Measurements from ENCODE around the gene PTPN12.
A peak's percentile ranks its signal among the peaks of the same experiment; 100 is the strongest.

Gene PTPN12

DNA sequence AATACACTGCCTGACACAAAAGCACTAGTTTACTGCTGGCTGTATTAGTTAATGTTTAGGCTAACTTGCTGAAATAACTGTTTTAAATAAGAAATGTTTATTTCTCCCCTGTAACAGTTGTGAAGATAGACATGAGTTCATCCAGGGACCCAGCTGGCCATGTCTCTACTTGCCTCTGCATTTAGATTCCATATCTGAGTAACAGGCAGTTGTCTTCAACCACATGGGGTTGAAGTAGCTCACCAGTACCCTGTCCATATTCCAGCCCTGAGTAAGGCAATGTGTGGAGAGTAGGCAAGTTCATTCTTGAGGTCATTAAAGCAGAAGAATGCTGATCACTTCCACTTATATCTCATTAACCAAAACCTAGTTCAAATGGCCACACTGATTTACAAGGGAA, 128.1 kb downstream of the PTPN12 start:
- DNase-seq: no peak

DNA sequence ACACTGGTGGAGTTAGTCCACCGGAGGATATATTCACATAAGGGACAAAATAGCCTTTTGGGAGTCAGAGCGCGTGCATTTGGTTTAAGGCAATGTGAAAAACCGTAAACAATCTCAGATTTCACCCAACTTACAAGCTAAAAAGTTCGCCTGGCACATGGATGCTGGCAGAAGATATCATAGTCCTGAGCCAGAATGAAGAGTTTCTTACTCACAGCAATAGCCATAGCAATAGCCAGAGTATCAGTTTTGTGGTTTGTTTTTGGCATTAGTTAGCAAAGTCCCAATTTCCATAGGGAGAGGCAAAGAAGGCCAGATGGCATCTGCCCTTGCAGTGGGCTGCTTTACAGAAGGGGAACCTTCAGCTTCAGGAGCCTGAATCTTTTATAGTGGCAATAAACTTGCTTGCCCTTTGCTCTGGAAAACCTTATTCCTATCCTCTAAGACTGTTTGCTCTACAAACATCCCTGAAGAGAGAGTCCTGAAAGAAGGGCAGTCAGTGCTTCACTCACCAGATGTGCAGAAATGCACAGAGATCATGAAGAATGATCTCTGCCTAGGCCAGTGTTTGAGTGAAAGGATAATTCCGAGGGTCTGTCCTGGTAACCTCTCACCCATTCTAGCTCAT, 130.5 kb downstream of the PTPN12 start:
- no peak for DNase-seq

DNA sequence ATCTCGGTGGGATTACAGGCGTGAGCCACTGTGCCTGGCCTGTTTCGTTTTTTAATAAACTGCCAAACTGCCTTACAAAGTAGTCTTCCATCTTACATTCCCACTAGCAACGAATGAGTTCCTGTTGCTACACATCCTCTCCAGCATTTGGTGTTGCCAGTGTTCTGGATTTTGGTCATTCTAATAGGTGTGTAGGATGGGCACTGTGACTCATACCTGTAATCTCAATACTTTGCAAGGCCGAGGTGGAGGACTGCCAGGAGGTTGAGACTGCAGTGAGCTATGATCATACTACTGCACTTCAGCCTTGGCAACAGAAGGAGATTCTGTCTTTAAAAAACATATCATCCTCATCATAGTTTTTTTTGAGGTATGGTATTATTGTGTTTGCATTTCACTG, 137.8 kb downstream of the PTPN12 start:
- no peak for DNase-seq

DNA sequence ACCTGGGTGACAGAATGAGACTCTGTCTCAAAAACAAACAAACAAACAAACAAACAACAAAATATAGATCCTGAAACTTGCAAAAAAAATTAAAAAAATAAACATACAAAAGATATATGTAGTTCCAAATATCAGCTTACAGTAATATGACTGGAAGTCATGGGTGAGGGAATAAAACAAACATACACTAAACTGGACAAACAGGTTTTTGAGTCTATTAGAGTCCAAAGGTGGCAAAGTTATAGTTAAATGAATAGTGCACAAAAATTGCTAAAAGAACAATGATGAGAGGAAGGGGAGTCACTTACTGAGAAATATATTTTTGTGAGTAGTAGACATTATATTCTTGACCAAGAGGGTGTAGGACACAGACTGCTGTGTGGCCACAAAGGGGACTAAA, 142.5 kb downstream of the PTPN12 start:
- no peak for DNase-seq

DNA sequence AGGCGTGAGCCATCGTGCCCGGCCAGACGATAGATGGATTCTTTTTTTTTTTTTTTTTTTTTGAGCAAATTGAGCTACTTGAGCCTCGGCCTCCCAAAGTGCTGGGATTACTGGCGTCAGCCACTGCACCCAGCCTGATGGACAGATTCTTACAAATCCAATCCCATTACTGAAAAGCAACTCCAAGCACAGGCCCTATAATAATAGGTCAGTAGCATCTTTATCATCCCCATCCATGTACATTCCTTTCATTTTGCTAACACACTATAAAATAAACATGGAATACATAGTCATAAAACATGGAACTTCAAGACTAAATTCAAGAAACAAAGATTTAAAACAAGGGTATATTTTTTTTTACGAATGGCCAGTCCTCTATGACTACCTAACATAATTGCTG, 143.2 kb downstream of the PTPN12 start:
- no peak for DNase-seq

DNA sequence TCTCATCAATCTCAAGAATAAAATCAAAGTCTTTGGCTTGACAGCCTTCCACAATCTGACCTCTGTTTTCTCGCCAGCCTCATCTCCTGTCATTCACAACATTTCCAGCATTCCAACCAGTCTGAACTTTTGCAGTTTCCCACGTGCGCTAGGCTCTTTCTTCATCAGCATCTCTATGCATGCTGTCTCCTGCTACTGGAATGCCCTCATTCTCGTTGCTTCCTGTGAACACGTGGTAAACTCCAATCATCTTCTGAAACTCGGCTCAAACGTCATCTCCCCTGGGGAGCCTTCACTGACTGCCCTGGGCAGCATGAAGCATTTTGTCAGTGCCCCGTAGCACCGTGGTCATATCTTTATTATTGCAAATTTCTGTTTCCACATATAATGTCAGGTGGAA, 146.9 kb downstream of the PTPN12 start:
- DNase-seq: no peak

DNA sequence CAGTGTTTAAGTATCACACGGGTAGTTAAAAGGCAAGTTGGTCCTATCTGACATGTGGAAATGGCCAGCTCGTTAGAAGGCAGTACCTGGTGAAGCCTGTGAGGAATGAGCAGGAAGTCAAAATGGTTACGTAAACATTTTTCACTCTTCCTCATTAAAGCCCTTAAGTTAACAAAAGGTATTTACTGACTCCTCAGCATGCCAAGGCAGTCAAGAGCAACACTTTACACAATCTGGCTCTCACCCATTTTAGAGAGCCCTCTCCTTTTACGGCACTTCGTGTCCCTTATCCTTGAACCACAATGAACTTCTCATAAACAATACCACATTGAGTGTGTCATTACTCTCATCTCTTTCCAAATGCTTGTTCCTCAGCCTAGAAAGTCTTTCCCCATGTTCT, 148.1 kb downstream of the PTPN12 start:
- DNase-seq: peak; percentile 29

DNA sequence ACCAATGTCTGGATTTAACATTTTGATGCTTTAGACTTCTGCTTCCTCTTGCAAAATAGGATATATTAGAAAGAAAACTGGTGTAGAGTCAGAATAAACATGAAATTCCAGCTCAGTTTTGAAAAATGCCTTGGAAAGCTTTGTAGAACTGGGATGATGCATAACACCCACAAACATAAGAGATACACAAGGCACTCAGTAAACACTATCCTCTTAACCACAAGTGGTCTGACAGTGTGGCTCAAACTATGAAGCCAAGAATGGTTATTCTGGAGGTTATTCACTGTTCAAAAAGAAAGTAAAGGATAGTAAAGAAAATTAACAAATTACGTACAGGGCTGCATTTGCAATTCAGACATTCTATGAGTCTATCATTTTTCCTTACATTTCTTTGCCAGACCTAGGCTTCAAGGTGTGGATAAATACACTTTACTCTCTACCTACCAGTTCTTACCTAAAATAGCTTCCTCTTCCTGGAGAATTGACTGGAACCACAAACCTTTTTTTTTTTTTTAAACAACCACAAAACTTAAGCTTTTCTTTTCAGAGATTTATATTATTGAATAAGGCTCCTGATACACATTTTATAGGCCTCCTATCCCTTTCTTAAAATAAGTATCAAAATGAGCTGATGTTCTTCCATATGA, 150.1 kb downstream of the PTPN12 start:
- DNase-seq: no peak

DNA sequence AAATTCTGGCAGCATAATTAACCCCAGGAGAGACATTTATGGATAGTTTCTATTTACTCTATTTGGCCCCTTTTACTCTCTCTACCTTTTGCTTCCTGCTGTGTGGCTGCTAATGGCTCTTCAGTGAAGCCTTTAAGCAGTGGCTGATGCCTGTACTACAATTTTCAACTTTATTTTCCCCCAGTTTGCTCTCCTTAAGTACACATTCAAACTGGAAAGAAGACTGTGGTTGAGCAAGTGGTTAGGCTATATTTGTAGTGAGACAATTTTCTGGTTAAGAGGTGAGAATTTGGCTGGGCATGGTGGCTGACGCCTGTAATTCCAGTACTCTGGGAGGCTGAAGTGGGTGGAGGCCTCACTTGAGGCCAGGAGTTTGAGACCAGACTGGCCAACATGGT, 150.7 kb downstream of the PTPN12 start:
- no peak for DNase-seq
